ENCODE measurements around the gene NFE2. TPM values are rescaled to one million over a fixed set of nuclear protein-coding genes. Genes with fewer than 3 reads are reported as not detected.

Gene NFE2
- total RNA-seq (2014; rRNA removed; shearing (Covaris generic)) = 1.8 and 2.5 TPM in 2 replicates

DNA sequence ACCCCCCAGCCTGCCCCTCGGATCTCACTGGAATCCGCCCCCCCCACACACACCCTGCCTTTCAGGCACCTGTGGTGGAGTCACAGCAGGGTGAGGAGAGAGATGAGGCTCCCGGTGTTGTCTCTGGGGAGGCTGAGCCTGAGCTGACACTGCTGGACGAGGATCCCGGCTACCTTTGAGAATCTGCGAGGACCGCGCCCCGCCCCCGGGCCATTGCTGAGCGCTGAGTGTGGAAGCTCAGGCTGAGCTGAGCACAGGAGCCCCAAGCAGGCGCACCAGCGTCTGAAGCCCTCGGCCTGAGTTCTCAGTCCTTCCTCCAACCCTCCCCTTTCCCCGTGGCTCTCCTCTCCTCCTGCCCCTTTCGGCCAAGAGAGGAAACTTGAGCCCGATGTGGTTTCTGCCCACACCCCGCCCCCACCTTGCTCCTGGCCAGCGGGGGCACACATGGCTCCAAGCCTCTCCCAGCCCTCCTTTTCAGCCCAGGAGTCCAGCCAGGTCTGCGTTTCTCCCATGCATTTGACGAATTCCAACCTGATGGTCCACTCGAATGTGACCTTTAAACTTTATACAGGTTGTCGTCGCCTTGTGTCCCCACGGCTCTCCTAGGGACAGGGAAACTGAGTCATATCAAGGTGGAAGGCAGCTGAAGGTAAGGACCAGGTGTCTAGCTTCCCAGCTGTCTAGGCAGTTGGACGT is at the start of gene NFE2:
Gene NFE2, minus strand, starts transcription at position 284 of the 696 bp plus-strand sequence. CDS start 5,767 bp downstream, outside the sequence.

DNA sequence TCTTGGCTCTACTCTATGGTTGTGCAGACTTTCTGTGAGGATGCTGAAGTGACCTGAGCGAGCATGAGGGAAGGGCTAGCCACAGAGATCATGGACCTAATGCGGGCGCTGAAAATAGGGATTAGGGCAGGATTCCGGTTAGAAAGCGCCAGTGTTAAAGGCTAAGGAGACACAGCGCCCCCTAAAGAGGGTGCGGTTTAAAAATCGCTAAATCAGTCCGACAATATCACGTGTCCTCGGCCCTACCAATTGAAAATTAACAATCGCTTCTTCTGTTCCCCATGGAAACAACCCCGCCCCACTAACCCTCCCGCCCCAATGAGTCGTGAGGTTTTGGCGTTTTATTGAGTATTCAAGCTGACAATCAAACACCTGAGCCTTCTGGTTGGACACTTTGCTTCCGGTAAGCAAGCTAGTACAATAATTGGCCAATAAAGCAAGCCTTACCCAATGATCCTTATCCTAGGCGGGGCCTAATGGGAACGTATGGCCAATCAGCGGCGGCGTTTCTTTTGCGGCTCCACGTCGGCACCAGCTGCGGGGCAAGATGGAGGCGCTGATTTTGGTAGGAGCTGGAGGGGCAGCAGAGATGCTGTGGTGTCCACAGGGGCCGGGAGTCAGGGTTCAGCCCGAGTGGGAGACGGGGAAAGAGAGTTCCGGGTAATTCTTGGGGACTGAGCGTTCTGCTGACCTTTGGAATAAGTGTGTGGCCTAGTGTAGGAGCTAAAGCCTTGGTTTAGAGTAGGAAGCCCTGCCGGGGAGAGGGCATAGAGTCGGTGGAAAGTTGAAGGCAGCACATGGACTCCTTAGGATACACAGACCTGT is 24.0 kb upstream of the NFE2 start, which contains the start of gene COPZ1:
Gene COPZ1, plus strand, starts transcription at position 515 of the 825 bp plus-strand sequence. Its CDS starts 33 bp downstream, at position 548.

DNA sequence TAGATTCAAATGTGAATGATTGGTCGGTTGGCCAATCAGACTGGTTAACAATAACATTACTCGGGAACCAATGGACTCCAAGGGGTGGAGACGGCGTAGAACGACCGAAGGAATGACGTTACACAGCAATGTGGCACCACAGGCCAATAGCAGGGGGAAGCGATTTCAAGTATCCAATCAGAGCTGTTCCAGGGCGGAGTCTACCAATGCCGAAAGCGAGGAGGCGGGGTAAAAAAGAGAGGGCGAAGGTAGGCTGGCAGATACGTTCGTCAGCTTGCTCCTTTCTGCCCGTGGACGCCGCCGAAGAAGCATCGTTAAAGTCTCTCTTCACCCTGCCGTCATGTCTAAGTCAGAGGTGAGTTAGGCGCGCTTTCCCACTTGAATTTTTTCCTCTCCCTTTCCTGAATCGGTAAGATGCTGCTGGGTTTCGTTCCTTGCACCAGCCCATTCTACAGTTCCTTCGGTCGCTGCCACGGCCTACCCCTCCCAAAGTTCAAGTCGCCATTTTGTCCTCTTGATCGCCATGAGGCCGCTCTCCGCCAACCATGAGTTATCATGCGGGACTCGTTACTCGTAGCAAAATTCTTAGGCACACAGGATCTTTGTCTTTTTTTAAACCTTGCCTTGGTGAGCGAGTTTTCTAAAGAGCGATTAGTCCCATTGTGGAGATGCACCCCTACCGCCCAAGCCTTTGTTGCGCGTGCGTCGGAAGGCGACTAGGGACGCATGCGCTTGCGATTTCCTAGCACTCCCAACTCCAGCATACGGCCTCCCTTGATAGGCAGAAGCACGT is 20.2 kb downstream of the NFE2 start, which contains the start of gene HNRNPA1:
Gene HNRNPA1, plus strand, starts transcription at position 259 of the 793 bp plus-strand sequence. Its CDS starts 82 bp downstream, at position 341.

DNA sequence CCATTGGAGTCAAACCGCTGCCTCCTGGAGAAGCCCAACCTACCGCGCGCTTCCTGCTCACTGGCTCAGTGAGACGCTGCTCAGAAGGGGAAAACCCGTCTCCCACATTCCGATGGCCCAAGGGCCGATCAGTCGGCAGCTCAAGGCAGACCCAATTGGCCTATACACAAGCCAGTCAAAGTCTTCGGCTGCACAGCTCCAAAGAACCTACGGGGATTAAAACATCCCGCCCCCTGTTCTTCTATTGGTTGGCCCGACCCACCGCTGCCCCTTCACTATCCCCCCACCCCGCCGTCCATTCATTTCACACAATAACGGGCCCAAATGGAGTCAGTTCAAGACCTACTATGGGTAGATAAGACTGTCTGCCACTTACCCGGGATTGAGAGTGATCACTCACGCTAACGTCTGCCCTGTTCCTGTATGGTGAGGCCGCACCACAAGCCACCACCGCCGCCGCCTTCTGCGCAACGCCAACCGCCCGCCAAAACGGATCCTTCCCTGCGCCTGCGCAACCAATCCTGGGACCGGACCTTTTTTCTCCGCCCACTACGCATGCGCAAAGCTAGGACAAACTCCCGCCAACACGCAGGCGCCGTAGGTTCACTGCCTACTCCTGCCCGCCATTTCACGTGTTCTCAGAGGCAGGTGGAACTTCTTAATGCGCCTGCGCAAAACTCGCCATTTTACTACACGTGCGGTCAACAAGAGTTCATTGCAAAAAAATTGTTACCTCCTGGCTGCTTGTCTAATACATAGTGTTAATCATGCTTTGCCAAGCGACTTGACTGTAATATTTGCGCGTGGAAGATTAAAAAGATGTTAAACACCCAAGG is 21.0 kb downstream of the NFE2 start, which contains the start of gene CBX5:
Gene CBX5, minus strand, starts transcription at position 491 of the 836 bp plus-strand sequence. CDS start 22,472 bp downstream, outside the sequence.

Small RNA genes lying within 50 kb of the gene (small RNA-seq; reads per million reads assigned to genes)
- gene MIR148B (11.8 reads per million, percentile 90 among the genes with 10 or more reads in this experiment), gene RN7SL390P (not detected), gene RN7SL744P (not detected), gene RNU6-950P (not detected)

Other genes starting within 250 kb of the NFE2 start
- 2.3 and 4.3 TPM in 2 replicates for gene HOXC4, start 247.2 kb downstream of the NFE2 start, total RNA-seq (2014; rRNA removed; shearing (Covaris generic))
- 85.1 and 86.0 TPM in 2 replicates for gene SMUG1, start 112.0 kb downstream of the NFE2 start, total RNA-seq (2014; rRNA removed; shearing (Covaris generic))
- gene CBX5, start 20.9 kb downstream of the NFE2 start, total RNA-seq (2014; rRNA removed; shearing (Covaris generic)) = 41.9 and 47.0 TPM in 2 replicates
- 908 and 1,020 TPM in 2 replicates for gene HNRNPA1, start 20.3 kb downstream of the NFE2 start, total RNA-seq (2014; rRNA removed; shearing (Covaris generic))
- gene COPZ1, start 24.1 kb upstream of the NFE2 start, total RNA-seq (2014; rRNA removed; shearing (Covaris generic)) = 139 and 160 TPM in 2 replicates
- gene GPR84, start 63.5 kb upstream of the NFE2 start, total RNA-seq (2014; rRNA removed; shearing (Covaris generic)) = 0.16 TPM in 1 of 2 replicates, not detected in the other
- 7.3 and 8.1 TPM in 2 replicates for gene ZNF385A, start 83.7 kb upstream of the NFE2 start, total RNA-seq (2014; rRNA removed; shearing (Covaris generic))
- gene ITGA5, start 118.3 kb upstream of the NFE2 start, total RNA-seq (2014; rRNA removed; shearing (Covaris generic)) = 93.5 and 94.4 TPM in 2 replicates
- gene GTSF1, start 172.6 kb upstream of the NFE2 start, total RNA-seq (2014; rRNA removed; shearing (Covaris generic)) = 115 and 161 TPM in 2 replicates
- gene NCKAP1L, start 196.7 kb upstream of the NFE2 start, total RNA-seq (2014; rRNA removed; shearing (Covaris generic)) = not detected in 2 replicates
- 0.13 and 0.34 TPM in 2 replicates for gene PDE1B, start 248.6 kb upstream of the NFE2 start, total RNA-seq (2014; rRNA removed; shearing (Covaris generic))